Measurements from ENCODE around the gene CNIH1.

The CNIH1 gene

GRCh38 chr14:54440873-54441868 is at the start of gene CNIH1:
TSS of gene CNIH1 (minus strand) at chr14:54441374. CDS start at chr14:54441327, 47 bp downstream.
- H3K4me1 Mint-ChIP-seq = peaks cover 51% of the 10 kb centered on the region
- no peaks in the 10 kb centered on the region for H3K27me3 Mint-ChIP-seq
- H3K27ac Mint-ChIP-seq = peak within 1 kb of the TSS; percentile 84
- peak within 1 kb of the TSS; percentile 85 for H3K4me3 Mint-ChIP-seq
- H3K36me3 Mint-ChIP-seq = peaks cover 3% of the 10 kb centered on the region
- H3K9me3 Mint-ChIP-seq = no peaks in the 10 kb centered on the region
- peak; percentile 98 for ATAC-seq

- Mint-ChIP-seq H3K9me3 (no peaks in the 10 kb centered on the region), H3K36me3 (peaks cover 11% of the 10 kb centered on the region), H3K27me3 (no peaks in the 10 kb centered on the region), H3K4me3 (no peak overlapping the region), H3K4me1 (peaks cover 37% of the 10 kb centered on the region), H3K27ac (peak overlapping the region; percentile 92)
- ATAC-seq = no peak
Observed at GRCh38 chr14:54490445-54491175, 49.4 kb upstream of the CNIH1 start.

- Mint-ChIP-seq H3K36me3 (peaks cover 11% of the 10 kb centered on the region), H3K4me1 (peaks cover 44% of the 10 kb centered on the region), H3K9me3 (no peaks in the 10 kb centered on the region), H3K27ac (peak overlapping the region; percentile 92), H3K27me3 (no peaks in the 10 kb centered on the region), H3K4me3 (peak overlapping the region; percentile 84)
- no peak for ATAC-seq
Observed at GRCh38 chr14:54489731-54490444, 48.7 kb upstream of the CNIH1 start.

GRCh38 chr14:54489318-54489683 is 48.1 kb upstream of the CNIH1 start:
- no peak for ATAC-seq
- Mint-ChIP-seq H3K4me1 (peaks cover 50% of the 10 kb centered on the region), H3K27me3 (no peaks in the 10 kb centered on the region), H3K9me3 (no peaks in the 10 kb centered on the region), H3K4me3 (peak overlapping the region; percentile 84), H3K27ac (peak overlapping the region; percentile 92), H3K36me3 (peaks cover 11% of the 10 kb centered on the region)

- H3K36me3 Mint-ChIP-seq = peaks cover 11% of the 10 kb centered on the region
- no peaks in the 10 kb centered on the region for H3K27me3 Mint-ChIP-seq
Observed at GRCh38 chr14:54488646-54489317, 47.6 kb upstream of the CNIH1 start, which contains the start of gene GMFB. TSS of gene GMFB (minus strand) at chr14:54488980. CDS start at chr14:54488927, 53 bp downstream.

GRCh38 chr14:54488318-54488645 is 47.1 kb upstream of the CNIH1 start:
- peaks cover 11% of the 10 kb centered on the region for H3K36me3 Mint-ChIP-seq
- no peaks in the 10 kb centered on the region for H3K27me3 Mint-ChIP-seq
- H3K9me3 Mint-ChIP-seq = no peaks in the 10 kb centered on the region
- peak overlapping the region; percentile 84 for H3K4me3 Mint-ChIP-seq
- peaks cover 60% of the 10 kb centered on the region for H3K4me1 Mint-ChIP-seq
- peak overlapping the region; percentile 92 for H3K27ac Mint-ChIP-seq
- no peak for ATAC-seq

More at GRCh38 chr14:54488646-54489317, 47.6 kb upstream of the CNIH1 start, which contains the start of gene GMFB:
- Mint-ChIP-seq H3K4me1 (peaks cover 55% of the 10 kb centered on the region), H3K27ac (peak within 1 kb of the TSS; percentile 92), H3K4me3 (peak within 1 kb of the TSS; percentile 84), H3K9me3 (no peaks in the 10 kb centered on the region)
- peak; percentile 98 for ATAC-seq

- Mint-ChIP-seq H3K27me3 (no peaks in the 10 kb centered on the region), H3K36me3 (peaks cover 16% of the 10 kb centered on the region), H3K27ac (peak overlapping the region; percentile 92), H3K9me3 (peaks cover 2% of the 10 kb centered on the region), H3K4me1 (peaks cover 65% of the 10 kb centered on the region), H3K4me3 (peak overlapping the region; percentile 84)
- no peak for ATAC-seq
Observed at GRCh38 chr14:54487771-54488170, 46.6 kb upstream of the CNIH1 start.

GRCh38 chr14:54486685-54487084 is 45.5 kb upstream of the CNIH1 start:
- ATAC-seq = no peak
- Mint-ChIP-seq H3K4me1 (peaks cover 72% of the 10 kb centered on the region), H3K4me3 (peak overlapping the region; percentile 84), H3K9me3 (peaks cover 2% of the 10 kb centered on the region), H3K36me3 (peaks cover 25% of the 10 kb centered on the region), H3K27ac (peak overlapping the region; percentile 92), H3K27me3 (no peaks in the 10 kb centered on the region)

GRCh38 chr14:54483846-54484245 is 42.7 kb upstream of the CNIH1 start:
- no peaks in the 10 kb centered on the region for H3K27me3 Mint-ChIP-seq
- peak overlapping the region; percentile 92 for H3K27ac Mint-ChIP-seq
- no peak for ATAC-seq
- peaks cover 2% of the 10 kb centered on the region for H3K9me3 Mint-ChIP-seq
- H3K4me3 Mint-ChIP-seq = peak overlapping the region; percentile 61
- peaks cover 27% of the 10 kb centered on the region for H3K36me3 Mint-ChIP-seq
- H3K4me1 Mint-ChIP-seq = peaks cover 62% of the 10 kb centered on the region

- Mint-ChIP-seq H3K4me3 (peak overlapping the region; percentile 61), H3K27me3 (no peaks in the 10 kb centered on the region), H3K27ac (peak overlapping the region; percentile 92)
Observed at GRCh38 chr14:54483073-54483745, 42.0 kb upstream of the CNIH1 start.

GRCh38 chr14:54481695-54482094 is 40.5 kb upstream of the CNIH1 start:
- H3K27ac Mint-ChIP-seq = no peak overlapping the region
- H3K27me3 Mint-ChIP-seq = no peaks in the 10 kb centered on the region
- H3K9me3 Mint-ChIP-seq = peaks cover 2% of the 10 kb centered on the region
- ATAC-seq = no peak
- peaks cover 36% of the 10 kb centered on the region for H3K36me3 Mint-ChIP-seq
- no peak overlapping the region for H3K4me3 Mint-ChIP-seq
- peaks cover 47% of the 10 kb centered on the region for H3K4me1 Mint-ChIP-seq

More at GRCh38 chr14:54483073-54483745, 42.0 kb upstream of the CNIH1 start:
- Mint-ChIP-seq H3K4me1 (peaks cover 62% of the 10 kb centered on the region), H3K36me3 (peaks cover 33% of the 10 kb centered on the region), H3K9me3 (peaks cover 2% of the 10 kb centered on the region)
- ATAC-seq = peak; percentile 69

GRCh38 chr14:54480830-54481562 is 39.8 kb upstream of the CNIH1 start:
- Mint-ChIP-seq H3K9me3 (peaks cover 2% of the 10 kb centered on the region), H3K36me3 (peaks cover 36% of the 10 kb centered on the region), H3K4me1 (peaks cover 40% of the 10 kb centered on the region), H3K27ac (no peak overlapping the region), H3K27me3 (no peaks in the 10 kb centered on the region), H3K4me3 (no peak overlapping the region)
- no peak for ATAC-seq

- ATAC-seq = no peak
- Mint-ChIP-seq H3K9me3 (peaks cover 2% of the 10 kb centered on the region), H3K4me1 (peaks cover 17% of the 10 kb centered on the region), H3K27me3 (no peaks in the 10 kb centered on the region), H3K36me3 (peaks cover 53% of the 10 kb centered on the region), H3K27ac (no peak overlapping the region), H3K4me3 (no peak overlapping the region)
Observed at GRCh38 chr14:54478636-54479215, 37.6 kb upstream of the CNIH1 start.
